GM19397 (cell line): ENCODE results near the gene NANOS3.
"Not testable (repeated sequence)": the region's sequence is repeated elsewhere in the genome, so short reads cannot be mapped to it uniquely, and the experiment has no call there.

ENCODE experiments used
- ATAC-seq: cut with Tn5 transposase; IDR thresholded peaks from one replicate; pipeline ENCODE4 v1.9.1; 2021; ENCODE audit warnings: mild to moderate bottlenecking, moderate library complexity; ENCODE audit not compliant: unreplicated experiment

NANOS3 gene

DNA sequence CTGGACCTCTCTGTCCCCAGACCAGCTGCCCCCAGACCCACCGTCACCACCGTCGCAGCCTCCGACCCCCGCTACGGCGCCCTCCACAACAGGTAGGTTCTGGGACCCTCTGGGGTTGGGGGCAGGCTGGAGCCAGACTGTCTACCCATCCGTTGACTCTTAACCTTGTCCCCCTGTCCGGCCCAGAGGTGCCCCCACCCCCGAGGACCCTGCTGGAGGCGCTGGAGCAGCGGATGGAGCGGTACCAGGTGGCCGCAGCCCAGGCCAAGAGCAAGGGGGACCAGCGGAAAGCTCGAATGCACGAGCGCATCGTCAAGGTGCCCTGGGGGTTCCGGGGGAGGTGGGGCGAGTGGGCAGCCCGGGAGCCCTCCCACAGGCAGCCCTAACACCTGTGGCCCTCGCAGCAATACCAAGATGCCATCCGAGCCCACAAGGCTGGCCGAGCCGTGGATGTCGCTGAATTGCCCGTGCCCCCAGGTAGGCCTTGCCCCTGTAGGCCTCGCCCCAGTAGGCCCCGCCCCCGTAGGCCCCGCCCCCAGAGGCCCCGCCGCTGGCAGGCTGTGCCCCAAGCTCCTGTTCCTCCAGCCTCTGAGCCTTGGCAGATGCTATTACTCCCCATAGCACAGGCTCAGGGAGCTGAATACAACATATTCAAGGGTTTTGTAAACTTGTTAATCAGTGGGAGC, 41.9 kb downstream of the NANOS3 start:
- ATAC-seq: no peak

GRCh38 chr19:13920524-13920923, 43.6 kb downstream of the NANOS3 start:
- ATAC-seq: no peak

- ATAC-seq: no peak
Observed at GRCh38 chr19:13920940-13921747, 44.2 kb downstream of the NANOS3 start.

GRCh38 chr19:13922118-13922517, 45.2 kb downstream of the NANOS3 start:
- ATAC-seq: not testable (repeated sequence)

- no peak for ATAC-seq
Observed at GRCh38 chr19:13923194-13923987, 46.5 kb downstream of the NANOS3 start.

DNA sequence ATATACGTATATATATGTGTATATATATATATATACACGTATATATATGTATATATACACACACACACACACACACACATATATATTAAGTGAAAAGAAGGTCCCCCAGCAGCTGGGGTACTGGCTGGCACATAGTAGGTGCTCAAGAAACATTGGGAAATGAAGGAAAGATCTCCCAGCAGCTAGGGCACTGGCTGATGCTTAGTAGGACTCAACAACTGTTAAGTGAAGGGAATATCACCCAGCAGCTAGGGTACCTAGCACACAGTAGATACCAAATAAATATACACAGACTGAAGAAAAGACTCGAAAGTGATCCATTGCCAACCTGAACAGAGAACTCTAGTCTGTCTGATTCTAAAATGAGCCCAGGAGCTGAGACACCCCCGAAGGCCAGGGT, 49.1 kb downstream of the NANOS3 start:
- no peak for ATAC-seq

GRCh38 chr19:13926715-13927114, 49.8 kb downstream of the NANOS3 start:
- no peak for ATAC-seq

DNA sequence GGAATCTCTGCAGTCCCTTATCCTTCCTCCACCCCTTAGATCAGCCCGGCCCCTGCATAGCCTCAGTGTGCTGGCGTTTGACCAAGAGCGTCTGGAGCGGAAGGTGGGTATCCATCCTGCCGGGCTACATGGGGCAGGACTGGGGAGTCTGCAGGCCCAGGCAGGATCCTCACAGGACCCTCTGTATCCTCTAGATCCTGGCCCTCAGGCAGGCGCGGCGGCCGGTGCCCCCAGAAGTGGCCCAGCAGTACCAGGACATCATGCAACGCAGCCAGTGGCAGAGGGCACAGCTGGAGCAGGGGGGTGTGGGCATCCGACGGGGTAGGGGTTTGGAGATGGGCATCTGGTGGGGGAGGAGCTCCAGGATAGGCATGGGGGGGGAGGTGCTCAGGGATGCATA, 52.4 kb downstream of the NANOS3 start:
- ATAC-seq: no peak

- ATAC-seq: no peak
Observed at GRCh38 chr19:13929956-13930355, 53.0 kb downstream of the NANOS3 start.
